Liver (tissue), 9 donors: ENCODE results near the gene KAZN. TPM values are rescaled to one million over a fixed set of nuclear protein-coding genes. Genes with fewer than 3 reads are reported as not detected.

Source experiments
- DNase-seq: peaks from one replicate; pipeline ENCODE4 v3.0.0-alpha.2; 2017; ENCODE audit warnings: low spot score
- H3K27ac ChIP-seq, 2 donors: one replicate each; pipeline ENCODE4 v1.7.0; 2013; ENCODE audit warnings: inconsistent platforms in 2 of 2, low read length in 2 of 2, control low read depth in 1 of 2, low read depth in 1 of 2, mild to moderate bottlenecking in 1 of 2
- H3K27me3 ChIP-seq, 4 donors: one replicate each; pipeline versions ENCODE4 v1.6.1 to v1.7.0; 2013; ENCODE audit warnings: low read length in 3 of 4, inconsistent platforms in 1 of 4, mild to moderate bottlenecking in 1 of 4, moderate library complexity in 1 of 4; ENCODE audit not compliant: control insufficient read depth in 4 of 4, insufficient read depth in 4 of 4
- H3K36me3 ChIP-seq, 4 donors: one replicate each; pipeline versions ENCODE4 v1.6.1 to v1.7.0; 2013; ENCODE audit warnings: low read length in 3 of 4, mild to moderate bottlenecking in 3 of 4, low read depth in 1 of 4, moderate library complexity in 1 of 4; ENCODE audit not compliant: control insufficient read depth in 4 of 4, insufficient read depth in 3 of 4
- H3K4me1 ChIP-seq, 4 donors: one replicate each; pipeline versions ENCODE4 v1.6.1 to v1.7.0; 2013; ENCODE audit warnings: low read length in 3 of 4, mild to moderate bottlenecking in 3 of 4, moderate library complexity in 1 of 4; ENCODE audit not compliant: control insufficient read depth in 4 of 4, insufficient read depth in 4 of 4
- H3K4me3 ChIP-seq, 3 donors: one replicate each; pipeline versions ENCODE4 v1.6.1 to v1.7.0; 2013; ENCODE audit warnings: low read length in 3 of 3, control low read depth in 1 of 3, low read depth in 1 of 3, mild to moderate bottlenecking in 1 of 3
- H3K9ac ChIP-seq, 2 donors: one replicate each; pipeline ENCODE4 v1.7.0; 2013; ENCODE audit warnings: low read length in 2 of 2, mild to moderate bottlenecking in 2 of 2, moderate library complexity in 2 of 2, control low read depth in 1 of 2, low read depth in 1 of 2
- H3K9me3 ChIP-seq, 4 donors: one replicate each; pipeline versions ENCODE4 v1.6.1 to v1.7.0; 2013; ENCODE audit warnings: low read length in 3 of 4; ENCODE audit not compliant: control insufficient read depth in 4 of 4
- CTCF ChIP-seq: fragments of 150-350 bp; IDR thresholded peaks from 2 replicates; pipeline ENCODE4 v1.5.1; 2017; ENCODE audit warnings: improper control_type of control experiment, low read depth, low read length; ENCODE audit not compliant: missing input control
- FOXA1 ChIP-seq: IDR thresholded peaks from 2 replicates; pipeline ENCODE4 v1.6.1; 2016; ENCODE audit warnings: antibody characterized with exemption
- FOXA2 ChIP-seq: IDR thresholded peaks from 2 replicates; pipeline ENCODE4 v1.6.1; 2016; ENCODE audit warnings: antibody characterized with exemption
- GABPA ChIP-seq, 2 donors: IDR thresholded peaks in 1 of 2; conservative IDR thresholded peaks in 1 of 2; 2 replicates each; pipeline ENCODE4 v1.6.1; 2016; ENCODE audit warnings: antibody characterized with exemption in 2 of 2, mild to moderate bottlenecking in 1 of 2, moderate library complexity in 1 of 2
- HNF4A ChIP-seq, 2 donors: conservative IDR thresholded peaks; 2 replicates each; pipeline ENCODE4 v1.6.1; 2016; ENCODE audit warnings: antibody characterized with exemption in 2 of 2, mild to moderate bottlenecking in 2 of 2
- HNF4G ChIP-seq: IDR thresholded peaks from 2 replicates; pipeline ENCODE4 v1.6.1; 2016; ENCODE audit warnings: antibody characterized with exemption
- NR2F2 ChIP-seq: IDR thresholded peaks from 2 replicates; pipeline ENCODE4 v1.6.1; 2016; ENCODE audit warnings: antibody characterized with exemption
- RAD21 ChIP-seq, 2 donors: IDR thresholded peaks; 2 replicates each; pipeline ENCODE4 v1.6.1; 2016; ENCODE audit warnings: antibody characterized with exemption in 2 of 2, mild to moderate bottlenecking in 2 of 2
- RXRA ChIP-seq, 2 donors: IDR thresholded peaks; 2 replicates each; pipeline ENCODE4 v1.6.1; 2017 to 2018; ENCODE audit warnings: antibody characterized with exemption in 2 of 2, mild to moderate bottlenecking in 1 of 2
- SP1 ChIP-seq: IDR thresholded peaks from 2 replicates; pipeline ENCODE4 v1.6.1; 2018; ENCODE audit warnings: antibody characterized with exemption, mild to moderate bottlenecking
- TAF1 ChIP-seq: conservative IDR thresholded peaks from 2 replicates; pipeline ENCODE4 v1.6.1; 2016; ENCODE audit warnings: antibody characterized with exemption, mild to moderate bottlenecking
- WGBS: extraction: QIAGEN DNeasy Blood & Tissue Kit; methylation state at CpG from one replicate; pipeline ENCODE4 v1.1.7; 2013; 5-methylcytosine and 5-hydroxymethylcytosine counted together
- polyA plus RNA-seq, 2 donors: library from polyadenylated mRNA; stranded (reverse) in 1 of 2; unstranded in 1 of 2; fragments of 200-250 nt in 1 of 2; fragments of >200 nt in 1 of 2; fragmentation: Nextera tagmentation in 1 of 2; extraction: Ambion mirVana in 1 of 2; gene quantifications; one replicate each; pipeline versions ENCODE4 v1.2.1 to v1.2.3, GENCODE V29; 2013 to 2015
- total RNA-seq, 2 donors: library from RNA; depleted of rRNA; stranded (reverse); fragments of >200 nt; gene quantifications; one replicate each; pipeline ENCODE4 v1.2.3, GENCODE V29; 2014
- TF ChIP-seq, protein P1 (sequence below): IDR thresholded peaks from 2 replicates; pipeline ENCODE4 v1.6.1; 2016; ENCODE audit warnings: antibody characterized with exemption
- TF ChIP-seq, protein P2 (sequence below): IDR thresholded peaks from 2 replicates; pipeline ENCODE4 v1.6.1; 2016; ENCODE audit warnings: antibody characterized with exemption, mild to moderate bottlenecking
- TF ChIP-seq, protein P3 (sequence below): IDR thresholded peaks from 2 replicates; pipeline ENCODE4 v1.6.1; 2016; ENCODE audit warnings: antibody characterized with exemption
- donor health status: healthy.
- donor health status: healthy.
- donor health status: healthy.
- donor health status: healthy.
- donor health status: healthy.

The KAZN gene
- total and polyA plus RNA-seq, 4 donors: 1.9 to 6.9 (median 2.4) TPM

GRCh38 chr1:15063346-15063745, 464.9 kb downstream of the KAZN start:
- WGBS: 90% methylated on average over 7 of the region's 7 CpGs

DNA sequence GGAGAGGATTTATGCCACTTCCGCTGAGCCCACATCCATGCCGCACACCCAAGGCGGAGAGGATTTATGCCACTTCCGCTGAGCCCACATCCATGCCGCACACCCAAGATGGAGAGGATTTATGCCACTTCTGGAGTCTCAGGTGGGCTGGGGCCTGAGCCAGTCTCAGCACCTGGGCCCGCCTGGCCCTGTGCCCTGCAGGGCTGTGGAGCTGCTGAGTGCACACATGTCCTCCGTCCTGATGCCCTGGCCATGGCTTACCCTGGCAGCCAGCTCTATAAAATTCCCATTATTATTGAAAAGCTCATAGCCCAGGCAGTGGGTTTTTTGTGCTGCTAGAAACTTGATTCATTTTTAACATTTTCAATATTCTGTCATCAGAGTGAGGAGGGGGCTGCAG, 465.3 kb downstream of the KAZN start:
- 93% methylated on average over 7 of the region's 7 CpGs for WGBS
- Histone ChIP-seq H3K36me3 (no peaks in the 10 kb centered on the region), H3K9ac (no peak overlapping the region), H3K4me3 (no peak overlapping the region), H3K27me3 (no peaks in the 10 kb centered on the region), H3K4me1 (no peaks in the 10 kb centered on the region), H3K27ac (no peak overlapping the region), H3K9me3 (peaks cover 0 to 7% (median 3%) of the 10 kb centered on the region in 4 donors)
- DNase-seq: no peak
- TF ChIP-seq SP1: no peak
- TF ChIP-seq HNF4G: no peak
- no peak for TF ChIP-seq GABPA (IDR thresholded peaks at IDR 0.05 in 1 of 2, conservative IDR thresholded peaks at IDR 0.05 in 1 of 2)
- no peak for TF ChIP-seq FOXA2
- TF ChIP-seq RXRA (IDR thresholded peaks at IDR 0.05): no peak
- no peak for TF ChIP-seq HNF4A (conservative IDR thresholded peaks at IDR 0.05)
- TF ChIP-seq NR2F2: no peak
- no peak for TF ChIP-seq TAF1
- no peak for TF ChIP-seq RAD21 (IDR thresholded peaks at IDR 0.05)
- TF ChIP-seq FOXA1: no peak
- TF ChIP-seq, protein P1, sequence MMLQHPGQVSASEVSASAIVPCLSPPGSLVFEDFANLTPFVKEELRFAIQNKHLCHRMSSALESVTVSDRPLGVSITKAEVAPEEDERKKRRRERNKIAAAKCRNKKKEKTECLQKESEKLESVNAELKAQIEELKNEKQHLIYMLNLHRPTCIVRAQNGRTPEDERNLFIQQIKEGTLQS: no peak
- TF ChIP-seq, protein P2, sequence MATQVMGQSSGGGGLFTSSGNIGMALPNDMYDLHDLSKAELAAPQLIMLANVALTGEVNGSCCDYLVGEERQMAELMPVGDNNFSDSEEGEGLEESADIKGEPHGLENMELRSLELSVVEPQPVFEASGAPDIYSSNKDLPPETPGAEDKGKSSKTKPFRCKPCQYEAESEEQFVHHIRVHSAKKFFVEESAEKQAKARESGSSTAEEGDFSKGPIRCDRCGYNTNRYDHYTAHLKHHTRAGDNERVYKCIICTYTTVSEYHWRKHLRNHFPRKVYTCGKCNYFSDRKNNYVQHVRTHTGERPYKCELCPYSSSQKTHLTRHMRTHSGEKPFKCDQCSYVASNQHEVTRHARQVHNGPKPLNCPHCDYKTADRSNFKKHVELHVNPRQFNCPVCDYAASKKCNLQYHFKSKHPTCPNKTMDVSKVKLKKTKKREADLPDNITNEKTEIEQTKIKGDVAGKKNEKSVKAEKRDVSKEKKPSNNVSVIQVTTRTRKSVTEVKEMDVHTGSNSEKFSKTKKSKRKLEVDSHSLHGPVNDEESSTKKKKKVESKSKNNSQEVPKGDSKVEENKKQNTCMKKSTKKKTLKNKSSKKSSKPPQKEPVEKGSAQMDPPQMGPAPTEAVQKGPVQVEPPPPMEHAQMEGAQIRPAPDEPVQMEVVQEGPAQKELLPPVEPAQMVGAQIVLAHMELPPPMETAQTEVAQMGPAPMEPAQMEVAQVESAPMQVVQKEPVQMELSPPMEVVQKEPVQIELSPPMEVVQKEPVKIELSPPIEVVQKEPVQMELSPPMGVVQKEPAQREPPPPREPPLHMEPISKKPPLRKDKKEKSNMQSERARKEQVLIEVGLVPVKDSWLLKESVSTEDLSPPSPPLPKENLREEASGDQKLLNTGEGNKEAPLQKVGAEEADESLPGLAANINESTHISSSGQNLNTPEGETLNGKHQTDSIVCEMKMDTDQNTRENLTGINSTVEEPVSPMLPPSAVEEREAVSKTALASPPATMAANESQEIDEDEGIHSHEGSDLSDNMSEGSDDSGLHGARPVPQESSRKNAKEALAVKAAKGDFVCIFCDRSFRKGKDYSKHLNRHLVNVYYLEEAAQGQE: no peak

More at GRCh38 chr1:15063346-15063745, 464.9 kb downstream of the KAZN start:
- TF ChIP-seq, protein P1: no peak
- TF ChIP-seq RXRA (IDR thresholded peaks at IDR 0.05) (no peak), CTCF (no peak), HNF4G (no peak), TAF1 (no peak), FOXA2 (no peak), RAD21 (IDR thresholded peaks at IDR 0.05) (no peak)
- TF ChIP-seq, protein P3, sequence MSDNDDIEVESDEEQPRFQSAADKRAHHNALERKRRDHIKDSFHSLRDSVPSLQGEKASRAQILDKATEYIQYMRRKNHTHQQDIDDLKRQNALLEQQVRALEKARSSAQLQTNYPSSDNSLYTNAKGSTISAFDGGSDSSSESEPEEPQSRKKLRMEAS: no peak
- Histone ChIP-seq H3K9ac (no peak overlapping the region), H3K27me3 (no peaks in the 10 kb centered on the region), H3K36me3 (no peaks in the 10 kb centered on the region), H3K4me1 (no peaks in the 10 kb centered on the region), H3K27ac (no peak overlapping the region), H3K9me3 (peaks cover 0 to 7% (median 3%) of the 10 kb centered on the region in 4 donors), H3K4me3 (no peak overlapping the region)
- DNase-seq: no peak
